ENCODE measurements around the gene ARL15. TPM values are rescaled to one million over a fixed set of nuclear protein-coding genes. Genes with fewer than 3 reads are reported as not detected.

ARL15 gene
- total and polyA plus RNA-seq, 2 donors (not counting 3 experiments of a cell fraction or from before 2014, with no cell fraction given), result 11.9 to 24.4 TPM

DNA sequence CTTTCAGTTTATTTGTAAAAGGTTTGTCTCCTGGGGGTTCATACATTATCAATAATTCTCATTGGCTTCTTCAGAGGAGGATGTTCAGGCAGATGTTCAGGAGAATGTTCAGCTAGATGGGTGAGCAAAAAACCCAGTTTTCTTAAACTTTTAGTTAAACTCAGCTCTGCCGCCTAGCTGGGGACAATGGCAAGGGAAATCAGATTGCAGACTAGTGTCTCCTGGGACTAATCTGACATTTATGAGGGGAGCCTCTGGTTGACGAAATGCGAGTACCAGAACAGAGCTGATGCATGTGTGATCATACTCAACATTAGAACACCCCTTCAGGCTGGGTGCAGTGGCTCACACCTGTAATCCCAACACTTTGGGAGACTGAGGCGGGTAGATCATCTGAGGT, 314.4 kb downstream of the ARL15 start:
- no peak for TF ChIP-seq EZH2 (IDR thresholded peaks at IDR 0.05; ENCODE audit: borderline replicate concordance, low read depth, low read length, severe bottlenecking)
- TF ChIP-seq, protein P1, sequence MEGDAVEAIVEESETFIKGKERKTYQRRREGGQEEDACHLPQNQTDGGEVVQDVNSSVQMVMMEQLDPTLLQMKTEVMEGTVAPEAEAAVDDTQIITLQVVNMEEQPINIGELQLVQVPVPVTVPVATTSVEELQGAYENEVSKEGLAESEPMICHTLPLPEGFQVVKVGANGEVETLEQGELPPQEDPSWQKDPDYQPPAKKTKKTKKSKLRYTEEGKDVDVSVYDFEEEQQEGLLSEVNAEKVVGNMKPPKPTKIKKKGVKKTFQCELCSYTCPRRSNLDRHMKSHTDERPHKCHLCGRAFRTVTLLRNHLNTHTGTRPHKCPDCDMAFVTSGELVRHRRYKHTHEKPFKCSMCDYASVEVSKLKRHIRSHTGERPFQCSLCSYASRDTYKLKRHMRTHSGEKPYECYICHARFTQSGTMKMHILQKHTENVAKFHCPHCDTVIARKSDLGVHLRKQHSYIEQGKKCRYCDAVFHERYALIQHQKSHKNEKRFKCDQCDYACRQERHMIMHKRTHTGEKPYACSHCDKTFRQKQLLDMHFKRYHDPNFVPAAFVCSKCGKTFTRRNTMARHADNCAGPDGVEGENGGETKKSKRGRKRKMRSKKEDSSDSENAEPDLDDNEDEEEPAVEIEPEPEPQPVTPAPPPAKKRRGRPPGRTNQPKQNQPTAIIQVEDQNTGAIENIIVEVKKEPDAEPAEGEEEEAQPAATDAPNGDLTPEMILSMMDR (IDR thresholded peaks at IDR 0.05; ENCODE audit: extremely low read depth in 1 of 2, insufficient read depth in 1 of 2, low read depth in 1 of 2, low read length in 2 of 2), result no peak
- TF ChIP-seq, protein P2, sequence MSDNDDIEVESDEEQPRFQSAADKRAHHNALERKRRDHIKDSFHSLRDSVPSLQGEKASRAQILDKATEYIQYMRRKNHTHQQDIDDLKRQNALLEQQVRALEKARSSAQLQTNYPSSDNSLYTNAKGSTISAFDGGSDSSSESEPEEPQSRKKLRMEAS (IDR thresholded peaks at IDR 0.05; ENCODE audit: insufficient read depth, insufficient read length), result no peak
- TF ChIP-seq MYC (IDR thresholded peaks at IDR 0.05; ENCODE audit: low read depth, low read length), result no peak
- TF ChIP-seq GATA2 (IDR thresholded peaks at IDR 0.05; ENCODE audit: insufficient read depth, insufficient read length, low read depth, low read length), result no peak
- no peak for TF ChIP-seq FOS (IDR thresholded peaks at IDR 0.05; ENCODE audit: borderline replicate concordance, insufficient read depth, low read length)
- TF ChIP-seq POLR2A (IDR thresholded peaks at IDR 0.05; ENCODE audit: low read depth, low read length), result no peak
- TF ChIP-seq JUN (IDR thresholded peaks at IDR 0.05; ENCODE audit: borderline replicate concordance, insufficient read depth, insufficient read length, low read depth), result no peak
- no peak for TF ChIP-seq POLR2AphosphoS5 (IDR thresholded peaks at IDR 0.05; ENCODE audit: insufficient read depth, low read depth, low read length)
- Histone ChIP-seq H3K9me3 (replicated peaks; ENCODE audit: control insufficient read depth, insufficient read depth, low read length) (no peaks in the 10 kb centered on the region), H3K4me3 (replicated peaks in 1 of 3; ENCODE audit: insufficient read depth in 1 of 3, low read depth in 1 of 3, low read length in 3 of 3) (no peak overlapping the region), H3K9me1 (replicated peaks; ENCODE audit: control insufficient read depth, extremely low read depth, insufficient read depth, low read length) (no peaks in the 10 kb centered on the region), H3K36me3 (ENCODE audit: control insufficient read depth in 2 of 2, extremely low read depth in 1 of 2, insufficient read depth in 2 of 2, low read length in 2 of 2) (no peaks in the 10 kb centered on the region), H3K27me3 (ENCODE audit: control insufficient read depth in 2 of 2, insufficient read depth in 2 of 2, low read length in 2 of 2) (no peaks in the 10 kb centered on the region), H3K9ac (replicated peaks; ENCODE audit: extremely low read depth, insufficient read depth, low read length) (no peak overlapping the region), H3K27ac (ENCODE audit: insufficient read depth, low read depth, low read length) (no peak overlapping the region), H4K20me1 (replicated peaks; ENCODE audit: control insufficient read depth, extremely low read depth, insufficient read depth, low read length) (no peaks in the 10 kb centered on the region), H3K79me2 (ENCODE audit: control insufficient read depth, insufficient read depth, low read length) (no peaks in the 10 kb centered on the region), H3K4me2 (ENCODE audit: insufficient read depth, low read length) (no peak overlapping the region), H2AFZ (ENCODE audit: low read depth, low read length) (no peak overlapping the region), H3K4me1 (ENCODE audit: control insufficient read depth, extremely low read depth, insufficient read depth, low read length) (no peaks in the 10 kb centered on the region)
- BruUV-seq (replicated peaks), result no TSS peak
- DNase-seq (ENCODE audit: low read depth, low spot score), result no peak
- intact Hi-C loops (cut with micrococcal nuclease), result no loop called here
- dilution Hi-C loops (cut with MboI; ENCODE audit: extremely low pct_ligation_motif_present, low sequenced_read_pairs), result no loop called here
- CTCF ChIA-PET, result interaction anchor here (0.8 to 1.0 kb wide), 2 partner anchors 11 to 233 kb away, joined by 3 to 4 read pairs; no protein-coding TSS in a partner anchor
- no peak for FAIRE-seq
- POLR2A ChIA-PET, result interaction anchor here (0.7 kb wide), 1 partner anchor 135 kb away, joined by 4 read pairs; no protein-coding TSS in a partner anchor

All from endothelial cell of umbilical vein (primary cell).